GM21723 (cell line): ENCODE results near the gene NUP50.

ENCODE experiments used
- ATAC-seq: cut with Tn5 transposase; IDR thresholded peaks from one replicate; pipeline ENCODE4 v1.9.1; 2021; ENCODE audit warnings: mild to moderate bottlenecking, moderate library complexity; ENCODE audit not compliant: unreplicated experiment

NUP50 gene

DNA sequence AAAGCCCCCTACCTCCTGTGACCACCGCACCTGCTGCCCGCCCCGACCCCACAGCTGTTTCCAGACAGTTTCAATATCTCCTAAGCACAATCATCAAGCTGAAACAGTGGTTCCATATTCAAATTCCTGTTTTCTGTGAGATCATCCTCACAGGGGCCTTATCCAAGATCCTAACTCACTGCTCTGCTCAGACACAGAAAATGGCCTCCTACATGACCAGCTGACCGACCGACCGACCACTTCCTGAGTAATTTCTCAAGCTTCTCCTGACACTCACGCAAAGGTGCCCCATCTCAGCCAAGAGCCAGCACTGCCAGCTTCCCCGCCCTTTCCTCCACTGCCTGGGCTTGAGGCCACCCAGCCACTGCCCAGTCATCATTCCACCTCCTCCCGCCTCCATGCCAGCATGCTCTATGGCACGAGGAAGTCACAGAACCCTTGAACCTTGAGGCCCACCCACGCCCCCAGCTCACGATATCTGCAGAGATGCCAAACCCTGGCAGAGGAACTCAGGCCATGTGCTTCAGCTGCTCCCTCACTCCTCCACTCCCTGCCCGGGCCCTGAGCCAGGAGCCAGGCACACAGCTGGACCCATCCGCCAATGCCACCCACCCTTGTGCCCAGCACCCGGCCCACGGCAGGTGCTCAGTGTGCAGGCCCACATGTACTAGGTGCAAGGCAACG, 62.9 kb downstream of the NUP50 start:
- ATAC-seq = no peak

DNA sequence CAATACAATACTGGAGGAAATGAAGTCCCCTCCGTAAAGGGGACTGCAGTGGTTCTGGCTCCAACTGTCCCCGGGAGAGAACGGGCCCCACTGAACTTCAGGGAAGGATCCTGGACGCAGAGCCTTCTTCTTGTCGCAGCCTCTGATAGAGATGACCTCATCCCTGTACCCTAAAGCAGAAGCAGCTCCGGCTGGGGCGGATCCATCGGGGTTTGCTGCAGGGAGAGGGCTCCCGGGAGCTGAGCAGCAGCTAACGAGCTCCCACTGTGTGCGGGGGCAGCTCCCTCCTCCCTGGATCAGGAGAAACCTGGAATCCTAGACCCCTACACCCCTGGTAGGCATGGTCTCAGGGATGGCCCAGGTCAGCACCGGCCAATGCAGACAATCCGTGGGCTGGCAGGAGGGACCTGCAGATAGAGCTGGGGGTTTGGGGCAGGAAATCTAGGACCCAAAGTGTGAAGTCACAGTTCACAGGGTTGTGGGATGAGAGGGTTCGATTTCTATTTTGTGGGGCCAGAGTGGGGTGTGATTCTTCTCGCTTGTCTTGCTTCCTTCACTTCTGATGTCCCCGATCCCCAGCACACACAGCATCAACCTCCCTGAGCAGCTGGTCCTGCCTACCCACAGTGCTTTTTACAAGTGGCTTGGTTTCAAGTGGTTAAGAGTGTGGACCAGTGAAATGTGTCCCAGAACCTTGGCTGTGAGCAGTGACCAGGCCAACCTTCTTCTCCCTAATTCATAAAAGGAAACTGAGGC, 64.1 kb downstream of the NUP50 start:
- no peak for ATAC-seq

DNA sequence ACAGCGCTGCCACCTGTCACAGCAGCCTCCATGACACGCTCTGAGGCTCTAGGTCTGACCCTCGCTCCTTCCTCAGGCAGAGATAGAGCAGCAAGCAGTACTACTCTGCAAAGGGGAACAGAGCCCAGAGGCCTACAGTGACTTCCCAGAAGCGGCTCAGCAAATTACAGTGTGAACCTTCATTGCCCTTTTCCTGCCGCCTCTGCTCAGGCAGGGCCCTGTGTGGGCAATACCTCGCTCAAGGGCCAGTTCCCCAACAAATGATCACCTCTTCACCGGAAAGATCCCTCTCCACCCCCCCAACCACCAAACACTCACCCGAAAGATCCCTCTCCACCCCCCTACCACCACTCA, 64.7 kb downstream of the NUP50 start:
- no peak for ATAC-seq

DNA sequence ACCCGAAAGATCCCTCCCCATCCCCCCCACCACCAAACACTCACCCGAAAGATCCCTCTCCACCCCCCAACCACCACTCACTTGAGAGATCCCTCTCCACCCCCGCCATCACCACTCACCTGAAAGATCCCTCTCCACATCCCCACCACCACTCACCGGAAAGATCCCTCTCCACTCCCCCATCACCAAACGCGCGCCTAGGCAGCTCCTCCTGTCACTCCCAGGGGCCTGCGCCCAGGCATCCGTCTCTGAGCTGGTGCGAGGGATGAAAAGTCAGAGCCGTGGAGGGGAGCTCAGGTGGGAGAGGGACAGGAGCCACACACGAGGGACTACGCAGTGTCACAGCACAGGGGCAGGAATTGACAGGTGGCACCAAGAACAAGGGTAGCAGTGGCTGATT, 65.5 kb downstream of the NUP50 start:
- no peak for ATAC-seq

DNA sequence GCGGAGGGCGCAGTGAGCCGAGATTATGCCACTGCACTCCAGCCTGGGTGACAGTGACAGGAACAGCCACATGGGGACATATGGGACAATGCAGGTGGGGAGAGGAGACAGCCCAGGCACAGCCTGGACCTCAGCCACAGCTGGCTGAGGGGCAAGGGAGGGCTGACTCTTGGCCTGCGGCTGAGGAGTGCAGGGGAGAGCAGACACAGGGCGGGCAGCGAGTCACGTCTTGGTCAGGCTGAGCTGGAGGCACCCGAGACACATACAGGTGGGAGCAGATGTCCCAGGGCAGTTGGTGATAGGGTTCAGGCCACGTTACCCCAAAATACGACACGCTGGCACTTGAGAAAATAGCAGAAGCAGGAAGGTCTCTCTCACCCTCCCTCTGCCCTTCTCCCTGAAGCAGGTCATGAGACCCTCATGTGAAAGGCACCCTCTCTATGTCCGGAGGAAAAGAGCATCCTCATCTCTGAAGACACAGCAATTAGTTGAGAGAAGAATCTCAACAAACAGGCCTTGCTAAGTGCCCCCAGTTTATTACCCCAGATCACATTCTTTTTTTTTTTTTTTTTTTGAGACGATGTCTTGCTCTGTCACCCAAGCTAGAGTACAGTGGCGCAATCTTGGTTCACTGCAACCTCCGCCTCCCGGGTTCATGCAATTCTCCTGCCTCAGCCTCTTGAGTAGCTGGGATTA, 66.4 kb downstream of the NUP50 start:
- no peak for ATAC-seq

DNA sequence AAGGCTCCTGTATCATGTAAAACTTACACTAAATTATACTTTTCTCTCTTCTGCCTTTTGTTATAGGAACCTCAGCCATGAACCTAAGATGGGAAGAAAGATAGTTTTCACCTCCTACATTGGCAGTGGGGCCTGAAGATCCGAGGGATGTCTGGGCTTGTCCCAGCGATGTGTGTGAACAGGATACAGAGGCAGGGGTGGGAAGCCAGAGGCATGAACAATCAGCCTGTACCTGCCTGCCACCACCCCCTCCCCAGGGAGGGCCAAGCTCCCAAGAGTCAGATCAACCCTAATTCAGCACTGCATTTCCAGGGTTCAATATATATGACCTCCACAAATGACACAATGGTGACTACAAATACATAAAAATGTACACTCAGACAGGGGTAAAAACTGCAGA, 67.6 kb downstream of the NUP50 start:
- ATAC-seq = no peak

DNA sequence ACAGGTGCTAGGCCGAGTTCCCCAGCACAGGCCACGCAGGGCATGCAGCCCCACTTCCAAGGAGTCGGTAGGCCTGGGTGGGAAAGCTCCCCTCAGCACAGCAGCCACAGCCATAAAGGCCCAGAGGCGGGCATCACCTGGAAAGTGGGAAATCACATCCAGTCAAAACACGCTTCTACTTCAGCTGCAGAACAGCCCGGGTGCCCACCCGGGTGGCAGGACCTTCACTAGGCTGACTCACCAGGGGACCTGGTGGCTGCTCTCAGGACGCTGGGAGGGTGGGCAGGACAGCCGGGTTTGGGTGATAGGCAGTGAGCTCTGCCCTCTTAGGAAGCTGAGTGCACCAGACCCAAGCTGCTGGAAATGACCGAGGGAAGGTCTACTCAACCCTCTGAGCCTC, 69.7 kb downstream of the NUP50 start:
- ATAC-seq = no peak

DNA sequence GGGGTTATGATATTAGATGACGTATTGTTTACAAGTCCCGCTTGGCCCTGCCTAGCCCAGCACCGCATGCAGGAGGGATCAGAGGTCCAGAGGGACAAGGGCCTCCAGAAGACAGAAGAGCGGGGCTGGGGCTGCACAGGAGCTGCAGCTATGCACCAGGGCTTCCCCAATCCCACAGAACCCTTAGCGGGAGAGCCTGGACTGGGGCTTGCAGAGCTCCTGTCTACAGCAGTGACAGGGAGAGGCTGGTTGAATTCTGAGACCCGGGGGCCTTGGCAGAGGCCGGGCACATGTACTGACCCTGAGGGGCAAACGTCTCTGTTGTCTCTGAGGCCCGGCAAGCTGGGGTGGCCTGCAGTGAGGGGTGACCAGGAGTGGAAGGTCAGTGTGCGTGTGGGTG, 70.1 kb downstream of the NUP50 start:
- no peak for ATAC-seq

DNA sequence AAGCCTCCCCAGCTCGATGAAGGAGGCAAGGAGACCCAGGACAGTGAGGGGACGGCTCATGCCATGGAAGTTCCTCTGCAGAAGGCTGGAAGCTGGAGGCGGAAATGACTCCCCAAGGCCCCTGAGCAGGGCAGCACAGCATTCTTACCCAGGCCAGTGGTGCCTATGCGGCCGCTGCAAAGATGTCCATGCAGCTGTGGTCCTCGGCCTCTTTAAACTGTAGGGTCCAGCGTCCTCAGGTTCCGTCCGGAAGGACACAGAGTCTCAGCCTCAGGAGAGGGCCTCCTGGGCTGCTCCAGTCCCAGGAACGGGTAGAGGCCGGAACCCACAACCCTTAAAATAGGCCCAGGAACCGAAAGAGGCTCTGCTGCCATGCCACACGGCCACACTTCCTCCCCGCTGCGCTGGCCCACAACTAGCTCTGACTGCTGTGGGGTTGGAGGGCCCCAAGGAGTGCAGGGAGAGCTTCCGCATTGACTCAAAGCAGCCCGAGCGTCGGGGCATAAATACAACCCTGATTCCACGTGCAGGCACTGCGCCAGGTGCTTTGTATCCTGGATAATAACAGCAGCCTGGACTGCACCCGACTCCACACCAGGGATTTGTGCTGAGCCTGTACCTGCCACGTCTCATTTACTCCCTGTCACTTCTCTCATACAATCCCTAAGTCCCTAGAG, 71.5 kb downstream of the NUP50 start:
- peak; percentile 62 for ATAC-seq

DNA sequence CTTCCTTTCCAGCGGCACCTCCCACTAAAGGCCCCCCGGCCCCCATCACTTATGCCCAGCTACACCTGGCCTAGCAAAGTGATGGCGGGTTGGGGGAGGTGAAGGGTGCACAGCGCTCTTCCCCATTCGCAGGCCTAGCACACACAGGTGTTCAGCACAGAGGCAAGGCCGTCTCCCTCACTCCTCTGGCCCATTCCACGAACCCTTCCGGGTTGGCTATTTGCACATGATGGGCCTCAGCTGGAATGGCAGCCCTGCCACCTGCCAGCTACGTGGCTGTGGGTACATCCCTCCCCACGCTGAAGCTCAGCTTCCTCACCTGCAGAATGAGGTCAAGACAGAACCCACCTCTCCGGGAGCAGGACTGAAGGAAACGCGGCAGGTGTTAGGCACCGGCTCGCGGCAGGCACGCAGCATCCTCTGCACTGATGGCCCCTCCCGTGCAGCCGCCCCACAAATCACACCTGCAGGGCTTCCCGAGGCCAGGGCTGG, 72.2 kb downstream of the NUP50 start:
- ATAC-seq = no peak

DNA sequence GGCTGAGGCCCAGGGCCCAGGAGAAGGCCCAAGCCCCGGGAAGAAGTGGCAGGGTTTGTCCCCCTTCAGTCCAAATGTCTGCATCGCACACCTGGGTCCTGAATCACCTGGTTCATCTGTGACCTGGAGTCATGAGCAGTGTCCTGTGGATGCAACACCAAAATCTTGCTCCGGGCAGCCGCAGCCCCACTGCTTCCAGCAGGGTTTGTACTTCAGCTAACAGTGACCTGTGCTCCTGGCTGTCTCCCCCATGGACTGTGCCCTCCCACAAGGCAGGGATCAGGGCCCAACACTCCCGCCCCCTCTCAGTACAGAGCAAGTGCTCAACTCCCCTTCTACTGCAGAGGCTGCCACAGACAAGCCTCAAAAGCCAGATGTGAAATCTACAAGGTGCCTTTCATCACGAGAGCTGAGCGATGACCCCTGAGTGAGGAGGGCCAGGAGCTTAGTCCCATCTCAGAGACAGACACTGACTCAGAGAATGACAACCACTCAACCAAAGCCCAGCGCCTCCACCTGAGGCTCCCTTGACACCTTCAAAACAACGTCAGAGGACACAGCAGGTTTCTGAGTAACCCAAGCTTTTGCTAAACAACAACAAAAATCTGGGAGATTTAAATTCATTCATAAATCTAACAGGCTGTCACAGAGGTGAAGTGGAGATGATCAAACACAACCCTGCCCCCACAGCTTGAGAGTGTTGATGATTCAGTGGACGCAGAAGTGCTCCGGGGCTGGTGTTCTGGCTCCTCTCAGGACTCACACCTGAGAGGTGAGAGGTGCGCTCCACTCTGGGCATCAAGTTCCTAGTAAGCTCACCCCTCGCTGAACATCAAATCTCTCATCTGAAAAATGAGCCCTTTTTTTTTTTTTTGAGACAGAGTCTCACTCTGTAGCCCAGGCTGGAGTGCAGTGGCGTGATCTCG, 73.6 kb downstream of the NUP50 start:
- ATAC-seq = no peak
